HEK293T (cell line): ENCODE measurements around the gene NCS1.
A peak's percentile ranks its signal among the peaks of the same experiment; 100 is the strongest.

Experiments used
- CTCF ChIA-PET: fragments of 350-600 bp; formaldehyde crosslinking; extraction: SDS; loops from one replicate; lab custom pipeline; 2021; ENCODE audit warnings: antibody characterized with exemption, inconsistent platforms; lab: Yijun Ruan, JAX
- POLR2A ChIA-PET: fragments of 350-600 bp; formaldehyde crosslinking; extraction: SDS; loops from one replicate; lab custom pipeline; 2020; ENCODE audit warnings: antibody characterized with exemption, inconsistent platforms; lab: Yijun Ruan, JAX
- DNase-seq: peaks from one replicate; pipeline ENCODE4 v3.0.0; 2012; ENCODE audit warnings: mixed read lengths; ENCODE audit errors: extremely low spot score
- ARNT ChIP-seq: fragments of 450-650 bp; IDR thresholded peaks from 2 replicates; pipeline ENCODE4 v1.6.1; 2017; ENCODE audit warnings: mild to moderate bottlenecking
- BHLHE40 ChIP-seq: fragments of 450-650 bp; IDR thresholded peaks from 2 replicates; pipeline ENCODE4 v1.6.1; 2016; ENCODE audit warnings: mild to moderate bottlenecking, moderate library complexity, borderline replicate concordance
- CTBP1 ChIP-seq: fragments of 450-650 bp; IDR thresholded peaks from 2 replicates; pipeline ENCODE4 v1.6.1; 2016; ENCODE audit warnings: borderline replicate concordance
- ELF4 ChIP-seq: fragments of 450-650 bp; IDR thresholded peaks from 2 replicates; pipeline ENCODE4 v1.6.1; 2017; ENCODE audit warnings: antibody characterized with exemption
- FOXK2 ChIP-seq: fragments of 450-650 bp; IDR thresholded peaks from 2 replicates; pipeline ENCODE4 v1.6.1; 2016; ENCODE audit warnings: mild to moderate bottlenecking
- FOXM1 ChIP-seq: fragments of 450-650 bp; IDR thresholded peaks from 2 replicates; pipeline ENCODE4 v1.6.1; 2017; ENCODE audit warnings: mild to moderate bottlenecking, borderline replicate concordance
- HDGF ChIP-seq: fragments of 450-650 bp; IDR thresholded peaks from 2 replicates; pipeline ENCODE4 v1.6.1; 2017; ENCODE audit warnings: antibody characterized with exemption, borderline replicate concordance
- L3MBTL2 ChIP-seq: fragments of 450-650 bp; conservative IDR thresholded peaks from 2 replicates; pipeline ENCODE4 v1.6.1; 2016; ENCODE audit warnings: mild to moderate bottlenecking
- LEF1 ChIP-seq: fragments of 450-650 bp; IDR thresholded peaks from 2 replicates; pipeline ENCODE4 v1.6.1; 2017; ENCODE audit warnings: mild to moderate bottlenecking, borderline replicate concordance
- SP1 ChIP-seq: fragments of 450-650 bp; IDR thresholded peaks from 2 replicates; pipeline ENCODE4 v1.6.1; 2017
- SUZ12 ChIP-seq: fragments of 450-650 bp; IDR thresholded peaks from 2 replicates; pipeline ENCODE4 v1.6.1; 2016; ENCODE audit warnings: mild to moderate bottlenecking
- TARDBP ChIP-seq: fragments of 450-650 bp; IDR thresholded peaks from 2 replicates; pipeline ENCODE4 v1.6.1; 2016
- ZNF384 ChIP-seq: fragments of 450-650 bp; IDR thresholded peaks from 2 replicates; pipeline ENCODE4 v1.6.1; 2016
- TF ChIP-seq, protein P1 (sequence below): fragments of 450-650 bp; IDR thresholded peaks from 2 replicates; pipeline ENCODE4 v1.6.1; 2016

The NCS1 gene

DNA sequence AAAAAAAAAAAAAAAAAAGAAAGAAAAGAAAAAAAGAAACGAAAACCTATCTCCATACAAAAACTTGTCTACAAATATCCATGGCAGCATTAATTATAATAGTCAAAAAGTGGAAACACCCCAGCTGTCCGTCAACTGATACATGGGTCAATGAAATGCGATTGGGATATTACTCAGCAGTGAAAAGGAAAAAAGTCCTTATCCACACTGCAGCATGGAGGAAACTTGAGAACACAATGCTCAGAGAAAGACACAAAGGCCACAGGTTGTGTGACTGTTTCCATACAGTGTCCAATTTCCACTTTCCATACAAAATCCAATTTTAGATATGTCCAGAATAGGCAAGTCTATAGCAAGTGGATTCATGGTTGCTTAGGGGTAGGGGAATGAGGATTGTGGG, 24.3 kb upstream of the NCS1 start:
- TF ChIP-seq FOXK2 (no peak), ZNF384 (0 out of 2 replicates have a peak, but pooled peaks have one; percentile 15)
- TF ChIP-seq, protein P1, sequence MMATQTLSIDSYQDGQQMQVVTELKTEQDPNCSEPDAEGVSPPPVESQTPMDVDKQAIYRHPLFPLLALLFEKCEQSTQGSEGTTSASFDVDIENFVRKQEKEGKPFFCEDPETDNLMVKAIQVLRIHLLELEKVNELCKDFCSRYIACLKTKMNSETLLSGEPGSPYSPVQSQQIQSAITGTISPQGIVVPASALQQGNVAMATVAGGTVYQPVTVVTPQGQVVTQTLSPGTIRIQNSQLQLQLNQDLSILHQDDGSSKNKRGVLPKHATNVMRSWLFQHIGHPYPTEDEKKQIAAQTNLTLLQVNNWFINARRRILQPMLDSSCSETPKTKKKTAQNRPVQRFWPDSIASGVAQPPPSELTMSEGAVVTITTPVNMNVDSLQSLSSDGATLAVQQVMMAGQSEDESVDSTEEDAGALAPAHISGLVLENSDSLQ: peak; percentile 27
- POLR2A ChIA-PET: no interaction called here
- DNase-seq: no peak
- CTCF ChIA-PET: no interaction called here

DNA sequence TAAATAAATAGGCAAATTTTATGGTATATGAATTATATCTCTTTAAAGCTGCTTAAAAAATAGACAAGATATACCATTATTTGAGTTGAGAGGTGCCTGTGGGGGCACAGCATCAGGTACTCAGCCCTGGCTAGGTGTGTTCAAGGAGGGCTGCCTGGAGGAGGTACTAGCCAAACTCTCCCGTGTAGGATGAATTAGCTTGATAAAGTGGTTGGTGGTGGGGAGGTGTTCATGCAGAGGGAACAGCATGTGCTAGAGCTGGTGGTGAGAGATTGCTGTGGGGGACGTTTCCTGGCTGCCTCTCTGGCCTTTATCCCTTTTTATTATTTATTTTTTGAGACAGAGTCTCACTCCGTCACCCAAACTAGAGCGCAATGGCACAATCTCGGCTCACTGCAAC, 23.2 kb upstream of the NCS1 start:
- POLR2A ChIA-PET: no interaction called here
- TF ChIP-seq L3MBTL2: no peak
- no peak for TF ChIP-seq SUZ12
- TF ChIP-seq TARDBP: no peak
- TF ChIP-seq, protein P1: no peak
- TF ChIP-seq BHLHE40: no peak
- no peak for TF ChIP-seq FOXK2
- no peak for TF ChIP-seq CTBP1
- no peak for TF ChIP-seq SP1

DNA sequence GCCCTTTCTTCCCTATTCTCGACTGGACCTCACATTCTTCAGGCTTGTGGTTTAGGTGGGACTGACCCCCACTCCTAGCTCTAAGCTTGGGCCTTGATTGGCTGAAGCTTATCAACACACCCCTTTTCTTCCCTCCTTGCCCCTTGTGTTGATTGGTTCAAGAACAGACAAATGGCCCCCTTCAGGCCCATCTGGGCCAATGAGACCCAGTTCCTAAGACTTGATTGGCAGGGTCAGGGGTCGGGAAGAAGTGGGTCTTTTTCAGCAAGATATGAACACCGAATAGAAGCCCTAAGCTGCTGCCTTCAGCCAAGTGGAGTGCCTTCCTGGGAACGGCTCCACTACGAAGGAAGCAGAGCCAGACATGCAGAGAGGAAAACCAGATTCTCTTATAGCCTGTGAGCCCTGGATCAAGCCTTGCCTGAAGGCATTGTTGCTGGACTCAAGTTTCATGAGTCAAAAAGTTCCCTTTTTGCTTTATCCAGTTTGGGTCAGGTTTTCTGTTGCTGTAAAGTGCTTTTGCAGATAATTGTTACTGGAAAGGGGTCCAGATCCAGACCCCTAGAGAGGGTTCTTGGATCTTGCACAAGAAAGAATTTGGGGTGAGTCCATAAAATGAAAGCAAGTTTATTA, 22.4 kb upstream of the NCS1 start:
- DNase-seq: no peak
- TF ChIP-seq BHLHE40 (no peak), ARNT (no peak), ZNF384 (no peak)
- TF ChIP-seq, protein P1: peak; percentile 82
- ChIA-PET CTCF (no interaction called here), POLR2A (no interaction called here)

More for the DNA sequence above, 23.2 kb upstream of the NCS1 start:
- no peak for DNase-seq
- CTCF ChIA-PET: no interaction called here

DNA sequence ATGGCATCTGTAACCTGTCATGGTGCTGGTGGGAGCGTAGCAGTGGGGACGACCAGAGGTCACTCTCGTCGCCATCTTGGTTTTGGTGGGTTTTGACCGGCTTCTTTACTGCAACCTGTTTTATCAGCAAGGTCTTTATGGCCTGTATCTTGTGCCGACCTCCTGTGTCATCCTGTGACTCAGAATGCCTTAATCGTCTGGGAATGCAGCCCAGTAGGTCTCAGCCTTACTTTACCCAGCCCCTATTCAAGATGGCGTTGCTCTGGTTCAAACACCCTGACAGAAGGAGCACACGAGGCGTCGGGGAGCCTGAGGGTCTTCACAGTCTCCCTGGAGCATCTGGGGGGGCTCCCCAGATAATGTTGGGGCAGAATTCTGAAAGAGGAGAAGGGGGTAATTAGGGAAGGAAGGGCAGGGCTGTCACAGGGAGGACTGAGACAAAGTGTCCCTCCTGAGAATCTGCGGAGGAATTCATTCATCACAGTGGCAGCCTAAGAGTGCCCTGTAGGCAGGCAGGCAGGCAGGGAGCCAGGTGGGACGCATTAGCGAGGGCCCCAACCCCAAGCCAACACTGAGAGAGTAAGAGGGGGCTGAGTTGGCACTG, 21.3 kb upstream of the NCS1 start:
- DNase-seq: no peak
- ChIA-PET CTCF (no interaction called here), POLR2A (no interaction called here)
- TF ChIP-seq HDGF (no peak), SUZ12 (no peak)

DNA sequence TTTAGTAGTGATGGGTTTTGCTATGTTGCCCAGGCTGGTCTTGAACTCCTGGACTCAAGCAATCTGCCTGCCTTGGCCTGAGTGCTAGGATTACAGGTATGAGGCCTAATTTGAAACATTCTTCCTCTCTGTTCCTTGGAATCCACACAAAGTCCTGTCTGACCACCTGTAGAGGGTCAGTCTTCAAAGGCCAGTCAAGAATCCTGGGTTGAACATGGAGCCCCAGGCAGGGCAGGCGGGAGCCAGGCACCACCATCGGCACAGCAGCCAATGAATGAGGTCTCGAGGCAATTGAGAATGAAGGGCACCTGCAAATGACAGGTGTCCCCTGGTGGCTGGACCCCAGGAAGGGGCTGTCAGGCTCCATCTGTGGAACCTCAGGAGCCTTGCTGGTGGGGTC, 17.4 kb upstream of the NCS1 start:
- DNase-seq: no peak
- CTCF ChIA-PET: no interaction called here
- POLR2A ChIA-PET: no interaction called here
- no peak for TF ChIP-seq ZNF384
- TF ChIP-seq FOXK2: no peak
- TF ChIP-seq L3MBTL2: no peak
- no peak for TF ChIP-seq ELF4

DNA sequence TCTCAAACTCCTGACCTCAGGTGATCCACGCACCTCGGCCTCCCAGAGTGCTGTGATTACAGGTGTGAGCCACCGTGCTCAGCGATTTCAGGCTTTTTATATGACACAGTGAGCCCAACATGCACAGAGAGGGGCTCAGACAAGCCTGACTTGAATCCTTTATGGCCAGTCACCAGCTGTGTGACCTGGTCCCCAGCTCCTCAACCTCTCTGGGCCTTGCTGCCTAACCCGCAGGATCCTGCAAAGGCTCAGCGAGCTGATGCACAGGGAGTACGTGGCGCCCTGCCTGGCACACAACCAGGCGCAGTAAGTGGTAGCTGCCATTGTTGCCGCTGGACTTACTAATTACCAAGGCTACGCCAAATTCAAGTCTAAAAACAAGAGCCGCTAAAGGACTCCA, 16.6 kb upstream of the NCS1 start:
- POLR2A ChIA-PET: no interaction called here
- CTCF ChIA-PET: no interaction called here
- DNase-seq: no peak
- TF ChIP-seq SP1: no peak
- no peak for TF ChIP-seq BHLHE40
- TF ChIP-seq, protein P1: no peak

DNA sequence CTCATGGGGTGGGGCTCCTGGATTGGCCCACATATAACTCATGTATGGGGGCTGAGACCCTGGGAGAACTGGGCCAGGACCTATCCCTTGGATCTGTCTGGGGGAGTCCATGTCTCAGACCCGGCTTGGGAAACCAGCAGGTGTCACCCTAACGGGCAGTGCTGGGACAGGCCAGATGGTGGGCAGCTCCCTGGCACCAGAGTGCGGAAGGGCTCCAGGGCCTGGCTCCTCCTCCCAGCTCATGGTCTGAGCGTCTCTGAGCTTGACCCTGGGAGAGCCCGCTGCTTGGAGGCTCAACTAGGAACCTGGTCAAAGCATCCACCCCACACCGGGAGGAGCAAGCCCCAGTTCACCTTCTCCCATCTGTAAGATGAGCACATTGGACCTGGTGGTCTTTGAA, 15.5 kb upstream of the NCS1 start:
- no peak for DNase-seq
- ChIA-PET CTCF (interaction anchor here (0.6 kb wide), 1 partner anchor 1452 kb away, joined by 4 read pairs; no protein-coding TSS in a partner anchor), POLR2A (no interaction called here)
- TF ChIP-seq FOXM1 (no peak), CTBP1 (no peak), L3MBTL2 (no peak), LEF1 (no peak), SUZ12 (no peak), ELF4 (no peak), TARDBP (no peak), SP1 (no peak)
- TF ChIP-seq, protein P1: no peak
